Daoy (cell line): ENCODE data around the gene SIX5. TPM values are rescaled to one million over a fixed set of nuclear protein-coding genes. Genes with fewer than 3 reads are reported as not detected.

Experiments
- total RNA-seq: library from RNA; depleted of rRNA; stranded (reverse); fragments of >200 nt; shearing (Covaris generic); gene quantifications from 2 replicates; pipeline ENCODE4 v1.2.3, GENCODE V29; 2014; rRNA removed

The SIX5 gene
- total RNA-seq, 1 experiment from 2014 or later, result 9.5 TPM

Other genes with a start within 250 kb of the SIX5 start
- 7.4 and 8.9 TPM in 2 replicates for gene OPA3, start 184.4 kb downstream of the SIX5 start, total RNA-seq
- gene GPR4, start 167.0 kb downstream of the SIX5 start, total RNA-seq, result not detected in 2 replicates
- gene EML2, start 129.9 kb downstream of the SIX5 start, total RNA-seq, result 13.0 and 14.2 TPM in 2 replicates
- not detected in 2 replicates for gene GIPR, start 101.0 kb downstream of the SIX5 start, total RNA-seq
- gene SNRPD2, start 77.3 kb downstream of the SIX5 start, total RNA-seq, result 580 and 625 TPM in 2 replicates
- gene QPCTL, start 76.6 kb downstream of the SIX5 start, total RNA-seq, result 13.0 and 22.3 TPM in 2 replicates
- 7.9 and 15.0 TPM in 2 replicates for gene FBXO46, start 38.4 kb downstream of the SIX5 start, total RNA-seq
- not detected in 2 replicates for gene MEIOSIN, start 35.8 kb downstream of the SIX5 start, total RNA-seq
- 8.4 and 8.7 TPM in 2 replicates for gene DMPK, start 13.2 kb upstream of the SIX5 start, total RNA-seq
- 16.7 and 22.1 TPM in 2 replicates for gene DMWD, start 23.6 kb upstream of the SIX5 start, total RNA-seq
- 0.06 TPM in 1 of 2 replicates, not detected in the other for gene RSPH6A, start 46.1 kb upstream of the SIX5 start, total RNA-seq
- gene SYMPK, start 93.9 kb upstream of the SIX5 start, total RNA-seq, result 33.0 and 55.8 TPM in 2 replicates
- gene FOXA3, start 95.1 kb upstream of the SIX5 start, total RNA-seq, result 2.1 and 2.6 TPM in 2 replicates
- 52.9 and 60.1 TPM in 2 replicates for gene IRF2BP1, start 116.9 kb upstream of the SIX5 start, total RNA-seq
- 0.09 and 2.5 TPM in 2 replicates for gene MYPOP, start 133.4 kb upstream of the SIX5 start, total RNA-seq
- not detected in 2 replicates for gene NANOS2, start 145.5 kb upstream of the SIX5 start, total RNA-seq
- not detected in 2 replicates for gene NOVA2, start 204.6 kb upstream of the SIX5 start, total RNA-seq
- 5.5 and 7.7 TPM in 2 replicates for gene CCDC61, start 226.2 kb upstream of the SIX5 start, total RNA-seq